ENCODE measurements around the gene FOXP1. TPM values are rescaled to one million over a fixed set of nuclear protein-coding genes. Genes with fewer than 3 reads are reported as not detected.

Gene FOXP1
- total RNA-seq, 2 donors from 2014 or later, result 41.7 to 94.3 TPM

DNA sequence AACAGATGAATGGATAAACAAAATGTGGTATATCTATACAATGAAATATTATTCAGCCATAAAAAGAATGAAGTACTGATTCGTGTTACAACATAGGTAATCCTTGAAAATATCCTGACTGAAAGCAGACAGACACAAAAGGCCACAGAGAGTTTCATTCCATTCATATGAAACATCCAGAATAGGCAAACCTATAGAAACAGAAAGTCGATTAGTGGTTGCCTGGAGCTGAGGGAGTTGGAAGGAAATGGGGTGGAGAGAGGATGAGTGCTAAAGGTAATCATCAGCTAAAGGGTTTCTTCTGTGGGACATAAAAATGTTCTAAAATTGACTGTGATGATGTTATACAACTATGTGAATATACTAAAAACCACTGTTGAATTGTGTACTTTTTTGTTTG lies 22.9 kb downstream of the FOXP1 start:
- H3K27ac ChIP-seq (ENCODE audit: low read depth, low read length), result no peak overlapping the region
- DNase-seq, result no peak
- Mint-ChIP-seq H3K4me1 (peaks cover 11% of the 10 kb centered on the region), H3K4me3 (no peak overlapping the region), H3K36me3 (ENCODE audit: low read depth) (peaks cover 33% of the 10 kb centered on the region), H3K9me3 (no peaks in the 10 kb centered on the region), H3K27ac (no peak overlapping the region), H3K27me3 (ENCODE audit: insufficient read depth) (no peaks in the 10 kb centered on the region)
- no peaks in the 10 kb centered on the region for H3K27me3 ChIP-seq (ENCODE audit: control insufficient read depth, insufficient read depth, low read length, poor library complexity, severe bottlenecking)
- H3K36me3 ChIP-seq (ENCODE audit: control insufficient read depth, insufficient read depth, low read length), result no peaks in the 10 kb centered on the region
- peaks cover 3% of the 10 kb centered on the region for H3K4me1 ChIP-seq (ENCODE audit: control insufficient read depth, insufficient read depth, low read length)
- no peaks in the 10 kb centered on the region for H3K9me3 ChIP-seq (ENCODE audit: control insufficient read depth, low read length)
- H3K9ac ChIP-seq (ENCODE audit: extremely low read depth, low read length, poor library complexity, severe bottlenecking), result no peak overlapping the region
- TF ChIP-seq, protein P1, sequence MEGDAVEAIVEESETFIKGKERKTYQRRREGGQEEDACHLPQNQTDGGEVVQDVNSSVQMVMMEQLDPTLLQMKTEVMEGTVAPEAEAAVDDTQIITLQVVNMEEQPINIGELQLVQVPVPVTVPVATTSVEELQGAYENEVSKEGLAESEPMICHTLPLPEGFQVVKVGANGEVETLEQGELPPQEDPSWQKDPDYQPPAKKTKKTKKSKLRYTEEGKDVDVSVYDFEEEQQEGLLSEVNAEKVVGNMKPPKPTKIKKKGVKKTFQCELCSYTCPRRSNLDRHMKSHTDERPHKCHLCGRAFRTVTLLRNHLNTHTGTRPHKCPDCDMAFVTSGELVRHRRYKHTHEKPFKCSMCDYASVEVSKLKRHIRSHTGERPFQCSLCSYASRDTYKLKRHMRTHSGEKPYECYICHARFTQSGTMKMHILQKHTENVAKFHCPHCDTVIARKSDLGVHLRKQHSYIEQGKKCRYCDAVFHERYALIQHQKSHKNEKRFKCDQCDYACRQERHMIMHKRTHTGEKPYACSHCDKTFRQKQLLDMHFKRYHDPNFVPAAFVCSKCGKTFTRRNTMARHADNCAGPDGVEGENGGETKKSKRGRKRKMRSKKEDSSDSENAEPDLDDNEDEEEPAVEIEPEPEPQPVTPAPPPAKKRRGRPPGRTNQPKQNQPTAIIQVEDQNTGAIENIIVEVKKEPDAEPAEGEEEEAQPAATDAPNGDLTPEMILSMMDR (conservative IDR thresholded peaks at IDR 0.05), result no peak
- H3K4me3 ChIP-seq (ENCODE audit: low read length), result no peak overlapping the region
- WGBS, 2 experiments (ENCODE audit: insufficient coverage in 1 of 2, insufficient read length in 1 of 2), result 94 to 100% methylated on average over 1 to 2 of the region's 2 CpGs

DNA sequence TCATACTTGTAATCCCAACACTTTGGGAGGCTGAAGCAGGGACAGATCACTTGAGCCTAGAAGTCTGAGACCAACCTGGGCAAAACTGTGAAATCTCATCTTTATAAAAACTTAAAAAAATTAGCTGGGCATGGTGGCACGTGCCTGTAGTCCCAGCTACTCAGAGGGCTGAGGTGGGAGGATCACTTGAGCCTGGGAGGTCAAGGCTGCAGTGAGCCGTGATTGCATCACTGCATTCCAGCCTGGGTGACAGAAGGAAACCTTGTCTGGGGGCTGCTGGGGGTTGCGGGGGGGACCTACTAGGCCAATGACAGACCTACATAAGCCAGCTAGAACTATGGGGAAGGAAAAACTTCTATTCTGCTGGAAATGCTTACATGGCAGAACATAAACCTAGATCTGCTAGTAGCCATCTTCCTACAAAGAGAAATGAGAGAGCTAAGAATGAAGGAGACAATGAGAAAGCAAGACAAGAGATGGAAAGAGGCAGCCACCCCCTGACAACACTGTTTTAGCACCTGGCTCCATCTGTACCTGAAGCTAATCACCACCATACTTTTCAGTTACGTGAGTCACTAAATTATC lies 23.9 kb downstream of the FOXP1 start:
- Mint-ChIP-seq H3K27me3 (ENCODE audit: insufficient read depth) (no peaks in the 10 kb centered on the region), H3K4me1 (peaks cover 11% of the 10 kb centered on the region), H3K27ac (no peak overlapping the region), H3K9me3 (no peaks in the 10 kb centered on the region), H3K4me3 (no peak overlapping the region), H3K36me3 (ENCODE audit: low read depth) (peaks cover 26% of the 10 kb centered on the region)
- no peaks in the 10 kb centered on the region for H3K27me3 ChIP-seq (ENCODE audit: control insufficient read depth, insufficient read depth, low read length, poor library complexity, severe bottlenecking)
- DNase-seq, result no peak
- 86 to 93% methylated on average over 2 to 4 of the region's 4 CpGs for WGBS, 2 experiments (ENCODE audit: insufficient coverage in 1 of 2, insufficient read length in 1 of 2)
- no peak overlapping the region for H3K9ac ChIP-seq (ENCODE audit: extremely low read depth, low read length, poor library complexity, severe bottlenecking)
- H3K36me3 ChIP-seq (ENCODE audit: control insufficient read depth, insufficient read depth, low read length), result no peaks in the 10 kb centered on the region
- H3K4me3 ChIP-seq (ENCODE audit: low read length), result no peak overlapping the region
- H3K4me1 ChIP-seq (ENCODE audit: control insufficient read depth, insufficient read depth, low read length), result peaks cover 3% of the 10 kb centered on the region
- TF ChIP-seq, protein P1 (conservative IDR thresholded peaks at IDR 0.05), result no peak
- no peaks in the 10 kb centered on the region for H3K9me3 ChIP-seq (ENCODE audit: control insufficient read depth, low read length)
- no peak overlapping the region for H3K27ac ChIP-seq (ENCODE audit: low read depth, low read length)

DNA sequence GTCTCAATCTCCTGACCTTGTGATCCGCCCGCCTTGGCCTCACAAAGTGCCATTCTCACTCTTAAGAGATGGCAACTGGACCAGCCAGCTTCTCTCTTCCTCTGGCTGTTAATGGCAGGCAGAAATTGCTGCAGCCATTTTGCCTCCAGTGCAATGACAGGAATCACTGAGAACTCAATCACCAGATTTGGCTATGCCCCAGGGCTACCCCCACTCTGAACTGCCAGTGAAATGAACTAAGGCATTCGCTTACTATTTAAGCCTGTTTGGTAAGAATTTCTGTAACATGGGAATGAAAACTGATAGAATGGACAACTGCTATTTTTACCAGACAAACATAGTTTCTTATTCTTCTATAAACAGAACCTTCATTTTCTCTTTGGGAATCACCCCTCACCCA lies 24.5 kb downstream of the FOXP1 start:
- H3K36me3 Mint-ChIP-seq (ENCODE audit: low read depth), result peaks cover 22% of the 10 kb centered on the region
- no peaks in the 10 kb centered on the region for H3K27me3 Mint-ChIP-seq (ENCODE audit: insufficient read depth)
- H3K9me3 Mint-ChIP-seq, result no peaks in the 10 kb centered on the region
- H3K9ac ChIP-seq (ENCODE audit: extremely low read depth, low read length, poor library complexity, severe bottlenecking), result no peak overlapping the region
- TF ChIP-seq, protein P1 (conservative IDR thresholded peaks at IDR 0.05), result no peak
- peaks cover 2% of the 10 kb centered on the region for H3K4me1 ChIP-seq (ENCODE audit: control insufficient read depth, insufficient read depth, low read length)
- H3K4me1 Mint-ChIP-seq, result peaks cover 6% of the 10 kb centered on the region
- no peak overlapping the region for H3K4me3 Mint-ChIP-seq
- H3K27ac ChIP-seq (ENCODE audit: low read depth, low read length), result no peak overlapping the region
- no peak overlapping the region for H3K4me3 ChIP-seq (ENCODE audit: low read length)
- no peaks in the 10 kb centered on the region for H3K9me3 ChIP-seq (ENCODE audit: control insufficient read depth, low read length)
- no peaks in the 10 kb centered on the region for H3K36me3 ChIP-seq (ENCODE audit: control insufficient read depth, insufficient read depth, low read length)
- no peak for DNase-seq
- H3K27me3 ChIP-seq (ENCODE audit: control insufficient read depth, insufficient read depth, low read length, poor library complexity, severe bottlenecking), result no peaks in the 10 kb centered on the region
- WGBS, 2 experiments (ENCODE audit: insufficient coverage in 1 of 2, insufficient read length in 1 of 2), result 93% methylated on average over 3 of the region's 3 CpGs; no CpG with 5 or more reads in 1 of the 2 experiments
- H3K27ac Mint-ChIP-seq, result no peak overlapping the region
